ENCODE data around the gene ALDH7A1.
"Not testable (repeated sequence)": the region's sequence is repeated elsewhere in the genome, so short reads cannot be mapped to it uniquely, and the experiment has no call there.

ALDH7A1 gene

GRCh38 chr5:126535856-126536545 lies 59.0 kb downstream of the ALDH7A1 start:
- DNase-seq (ENCODE audit: low read depth, low spot score): no peak

- no peak for DNase-seq (ENCODE audit: low read depth, low spot score)
These were observed 60.5 kb downstream of the ALDH7A1 start for GRCh38 chr5:126534553-126534952.

GRCh38 chr5:126531543-126532120 lies 63.4 kb downstream of the ALDH7A1 start:
- no peak for DNase-seq (ENCODE audit: low read depth, low spot score)

- no peak for DNase-seq (ENCODE audit: low read depth, low spot score)
These were observed 67.1 kb downstream of the ALDH7A1 start for GRCh38 chr5:126527892-126528291.

- DNase-seq (ENCODE audit: low read depth, low spot score): no peak
These were observed 67.9 kb downstream of the ALDH7A1 start for GRCh38 chr5:126527158-126527557.

GRCh38 chr5:126526493-126526892 lies 68.5 kb downstream of the ALDH7A1 start:
- no peak for DNase-seq (ENCODE audit: low read depth, low spot score)

- DNase-seq (ENCODE audit: low read depth, low spot score): peak; percentile 30
These were observed 69.3 kb downstream of the ALDH7A1 start for GRCh38 chr5:126525630-126526245.

GRCh38 chr5:126523818-126524510 lies 71.1 kb downstream of the ALDH7A1 start:
- no peak for DNase-seq (ENCODE audit: low read depth, low spot score)

GRCh38 chr5:126521130-126521529 lies 73.9 kb downstream of the ALDH7A1 start:
- no peak for DNase-seq (ENCODE audit: low read depth, low spot score)

- DNase-seq (ENCODE audit: low read depth, low spot score): no peak
These were observed 74.4 kb downstream of the ALDH7A1 start for GRCh38 chr5:126520593-126520953.

- no peak for DNase-seq (ENCODE audit: low read depth, low spot score)
These were observed 75.1 kb downstream of the ALDH7A1 start for GRCh38 chr5:126519637-126520592.

- DNase-seq (ENCODE audit: low read depth, low spot score): not testable (repeated sequence)
These were observed 75.8 kb downstream of the ALDH7A1 start for GRCh38 chr5:126519223-126519622.

- no peak for DNase-seq (ENCODE audit: low read depth, low spot score)
These were observed 78.2 kb downstream of the ALDH7A1 start for GRCh38 chr5:126516852-126517251.

GRCh38 chr5:126516133-126516532 lies 78.9 kb downstream of the ALDH7A1 start:
- DNase-seq (ENCODE audit: low read depth, low spot score): no peak

- DNase-seq (ENCODE audit: low read depth, low spot score): no peak
These were observed 79.7 kb downstream of the ALDH7A1 start for GRCh38 chr5:126515337-126515736.

- no peak for DNase-seq (ENCODE audit: low read depth, low spot score)
These were observed 80.4 kb downstream of the ALDH7A1 start for GRCh38 chr5:126514558-126515141.

GRCh38 chr5:126514131-126514557 lies 80.9 kb downstream of the ALDH7A1 start:
- no peak for DNase-seq (ENCODE audit: low read depth, low spot score)

GRCh38 chr5:126513703-126514102 lies 81.3 kb downstream of the ALDH7A1 start:
- no peak for DNase-seq (ENCODE audit: low read depth, low spot score)

GRCh38 chr5:126513302-126513701 lies 81.7 kb downstream of the ALDH7A1 start:
- no peak for DNase-seq (ENCODE audit: low read depth, low spot score)

GRCh38 chr5:126512451-126512850 lies 82.6 kb downstream of the ALDH7A1 start:
- DNase-seq (ENCODE audit: low read depth, low spot score): no peak

- no peak for DNase-seq (ENCODE audit: low read depth, low spot score)
These were observed 83.1 kb downstream of the ALDH7A1 start for GRCh38 chr5:126511961-126512360.

Data from iPS DF 19.7 (cell line).